ENCODE results near the gene RAI14.

GRCh38 chr5:34685485-34686165, 29.5 kb downstream of the RAI14 start:
- TF ChIP-seq, protein P1, sequence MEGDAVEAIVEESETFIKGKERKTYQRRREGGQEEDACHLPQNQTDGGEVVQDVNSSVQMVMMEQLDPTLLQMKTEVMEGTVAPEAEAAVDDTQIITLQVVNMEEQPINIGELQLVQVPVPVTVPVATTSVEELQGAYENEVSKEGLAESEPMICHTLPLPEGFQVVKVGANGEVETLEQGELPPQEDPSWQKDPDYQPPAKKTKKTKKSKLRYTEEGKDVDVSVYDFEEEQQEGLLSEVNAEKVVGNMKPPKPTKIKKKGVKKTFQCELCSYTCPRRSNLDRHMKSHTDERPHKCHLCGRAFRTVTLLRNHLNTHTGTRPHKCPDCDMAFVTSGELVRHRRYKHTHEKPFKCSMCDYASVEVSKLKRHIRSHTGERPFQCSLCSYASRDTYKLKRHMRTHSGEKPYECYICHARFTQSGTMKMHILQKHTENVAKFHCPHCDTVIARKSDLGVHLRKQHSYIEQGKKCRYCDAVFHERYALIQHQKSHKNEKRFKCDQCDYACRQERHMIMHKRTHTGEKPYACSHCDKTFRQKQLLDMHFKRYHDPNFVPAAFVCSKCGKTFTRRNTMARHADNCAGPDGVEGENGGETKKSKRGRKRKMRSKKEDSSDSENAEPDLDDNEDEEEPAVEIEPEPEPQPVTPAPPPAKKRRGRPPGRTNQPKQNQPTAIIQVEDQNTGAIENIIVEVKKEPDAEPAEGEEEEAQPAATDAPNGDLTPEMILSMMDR (IDR thresholded peaks at IDR 0.05): no peak
- no peak for TF ChIP-seq ZFX (IDR thresholded peaks at IDR 0.05; ENCODE audit: borderline replicate concordance)
